IMR-90 (cell line): ENCODE data around the gene OR8D1. TPM values are rescaled to one million over a fixed set of nuclear protein-coding genes. Genes with fewer than 3 reads are reported as not detected.
"Not testable (repeated sequence)": the region's sequence is repeated elsewhere in the genome, so short reads cannot be mapped to it uniquely, and the experiment has no call there.

Experiments
- ATAC-seq: fragments of 200-7000 bp; cut with Tn5 transposase; 2 replicates; pipeline ENCODE4 v1.9.1; 2020; ENCODE audit warnings: low read depth, mild to moderate bottlenecking, moderate library complexity
- BruUV-seq: library from RNA; stranded (reverse); fragments of 400-500 nt; replicated peaks from 2 replicates; lab custom pipeline; 2021; lab: Mats Ljungman, UMichigan
- CTCF ChIA-PET: fragments of 300-600 bp; formaldehyde crosslinking; extraction: SDS; loops from one replicate; lab custom pipeline; 2021; ENCODE audit warnings: antibody characterized with exemption; lab: Yijun Ruan, JAX
- POLR2A ChIA-PET: fragments of 300-600 bp; sonication (Branson Sonifier 250); formaldehyde crosslinking; loops from one replicate; lab custom pipeline; 2022; ENCODE audit warnings: antibody characterized with exemption; ENCODE audit not compliant: unreplicated experiment; lab: Charles Lee
- DNase-seq: peaks from one replicate; pipeline ENCODE4 v3.0.0; 2013
- H2AFZ ChIP-seq: replicated peaks from 2 replicates; pipeline ENCODE3; 2013; ENCODE audit warnings: low read length, mild to moderate bottlenecking; ENCODE audit not compliant: poor library complexity
- H2AK5ac ChIP-seq: 2 replicates; pipeline ENCODE4 v1.6.1; 2013; ENCODE audit warnings: low read depth, low read length, inconsistent platforms
- H2AK9ac ChIP-seq: replicated peaks from 2 replicates; pipeline ENCODE3; 2013; ENCODE audit warnings: mild to moderate bottlenecking, low read depth, low read length, moderate library complexity; ENCODE audit not compliant: poor library complexity
- H2BK120ac ChIP-seq: 2 replicates; pipeline ENCODE4 v1.6.1; 2013; ENCODE audit warnings: low read depth, low read length, inconsistent platforms
- H2BK15ac ChIP-seq: 3 replicates; pipeline ENCODE4 v1.6.1; 2013; ENCODE audit warnings: low read depth, low read length, inconsistent platforms
- H2BK20ac ChIP-seq: 2 replicates; pipeline ENCODE4 v1.6.1; 2013; ENCODE audit warnings: low read depth, mild to moderate bottlenecking, inconsistent platforms, low read length, moderate library complexity
- H2BK5ac ChIP-seq: 2 replicates; pipeline ENCODE4 v1.6.1; 2013; ENCODE audit warnings: mild to moderate bottlenecking, low read depth, low read length, inconsistent platforms; ENCODE audit not compliant: poor library complexity, severe bottlenecking
- H3K14ac ChIP-seq: replicated peaks from 2 replicates; pipeline ENCODE4 v1.6.1; 2013; ENCODE audit warnings: low read depth, low read length, inconsistent platforms
- H3K18ac ChIP-seq: 2 replicates; pipeline ENCODE4 v1.6.1; 2013; ENCODE audit warnings: low read depth, low read length, control low read depth
- H3K23ac ChIP-seq: 2 replicates; pipeline ENCODE4 v1.6.1; 2013; ENCODE audit warnings: low read depth, low read length, inconsistent platforms
- H3K27ac ChIP-seq: 2 replicates; pipeline ENCODE4 v1.5.1; 2013; ENCODE audit warnings: mild to moderate bottlenecking, control low read depth, low read length; ENCODE audit not compliant: insufficient read depth
- H3K27me3 ChIP-seq: 2 replicates; pipeline ENCODE4 v1.6.1; 2013; ENCODE audit warnings: low read length; ENCODE audit not compliant: control insufficient read depth, insufficient read depth
- H3K36me3 ChIP-seq: 2 replicates; pipeline ENCODE4 v1.6.1; 2013; ENCODE audit warnings: low read length, mixed read lengths; ENCODE audit not compliant: control insufficient read depth, insufficient read depth
- H3K4ac ChIP-seq: 2 replicates; pipeline ENCODE4 v1.6.1; 2013; ENCODE audit warnings: low read depth, low read length, inconsistent platforms
- H3K4me1 ChIP-seq: 2 replicates; pipeline ENCODE4 v1.6.1; 2013; ENCODE audit warnings: low read length, mixed read lengths; ENCODE audit not compliant: control insufficient read depth, insufficient read depth
- H3K4me2 ChIP-seq: 2 replicates; pipeline ENCODE4 v1.6.1; 2013; ENCODE audit warnings: low read depth, mild to moderate bottlenecking, control low read depth, low read length, moderate library complexity
- H3K4me3 ChIP-seq: 2 replicates; pipeline ENCODE4 v1.5.1; 2013; ENCODE audit warnings: low read depth, mild to moderate bottlenecking, control low read depth, low read length, moderate library complexity; ENCODE audit not compliant: insufficient read depth
- H3K56ac ChIP-seq: 2 replicates; pipeline ENCODE4 v1.6.1; 2013; ENCODE audit warnings: low read length, inconsistent platforms; ENCODE audit not compliant: insufficient read depth; ENCODE audit errors: extremely low read depth
- H3K79me1 ChIP-seq, 2 experiments: 2 replicates each; pipeline ENCODE4 v1.6.1; 2013; ENCODE audit warnings: low read length in 2 of 2, inconsistent platforms in 1 of 2, low read depth in 1 of 2
- H3K9ac ChIP-seq: 2 replicates; pipeline ENCODE4 v1.6.1; 2013; ENCODE audit warnings: low read depth, low read length, control low read depth
- H3K9me1 ChIP-seq: 2 replicates; pipeline ENCODE4 v1.6.1; 2013; ENCODE audit warnings: low read length, inconsistent platforms; ENCODE audit not compliant: insufficient read depth
- H3K9me3 ChIP-seq: 2 replicates; pipeline ENCODE4 v1.6.1; 2013; ENCODE audit warnings: low read length; ENCODE audit not compliant: control insufficient read depth, insufficient read depth
- H4K20me1 ChIP-seq: 2 replicates; pipeline ENCODE4 v1.6.1; 2013; ENCODE audit warnings: low read length, inconsistent platforms; ENCODE audit not compliant: insufficient read depth
- H4K5ac ChIP-seq: 2 replicates; pipeline ENCODE4 v1.6.1; 2013; ENCODE audit warnings: mild to moderate bottlenecking, low read depth, low read length, control low read depth
- H4K8ac ChIP-seq, 2 experiments: 2 replicates each; pipeline ENCODE4 v1.6.1; 2013; ENCODE audit warnings: low read depth in 2 of 2, low read length in 2 of 2, control low read depth in 1 of 2, inconsistent platforms in 1 of 2
- H4K91ac ChIP-seq: 2 replicates; pipeline ENCODE4 v1.6.1; 2013; ENCODE audit warnings: low read depth, low read length, inconsistent platforms; ENCODE audit not compliant: insufficient read depth
- BHLHE40 ChIP-seq: fragments of 150-350 bp; IDR thresholded peaks from 2 replicates; pipeline ENCODE4 v1.6.1; 2016; ENCODE audit warnings: mild to moderate bottlenecking, low read depth, low read length
- MAZ ChIP-seq: IDR thresholded peaks from 2 replicates; pipeline ENCODE4 v1.6.1; 2012; ENCODE audit warnings: low read depth, mild to moderate bottlenecking, low read length, improper control_type of control experiment, moderate library complexity, borderline replicate concordance
- RCOR1 ChIP-seq: IDR thresholded peaks from 2 replicates; pipeline ENCODE4 v1.6.1; 2012; ENCODE audit warnings: mild to moderate bottlenecking, low read length, improper control_type of control experiment; ENCODE audit not compliant: insufficient replicate concordance
- RFX5 ChIP-seq: IDR thresholded peaks from 2 replicates; pipeline ENCODE4 v1.8.0; 2012; ENCODE audit warnings: low read depth, mild to moderate bottlenecking, low read length, moderate library complexity
- WGBS, 2 experiments: methylation state at CpG; one replicate each; pipeline versions ENCODE4 v1.1.5 to v1.1.7; 2013; ENCODE audit warnings: missing lambda C conversion rate in 2 of 2; ENCODE audit not compliant: insufficient read length in 1 of 2; ENCODE audit errors: extremely low coverage in 2 of 2; 5-methylcytosine and 5-hydroxymethylcytosine counted together
- dilution Hi-C: fragments of 300-500 bp; cut with HindIII; formaldehyde crosslinking; loops from one replicate; pipeline ENCODE4 v1.14.3; 2018; ENCODE audit warnings: low sequenced_read_pairs; ENCODE audit not compliant: unreplicated experiment
- in situ Hi-C: fragments of 300-500 bp; cut with MboI; formaldehyde crosslinking; loops from 3 replicates; pipeline ENCODE4 v1.14.3; 2019; ENCODE audit warnings: low sequenced_read_pairs, inconsistent platforms, mixed read lengths
- intact Hi-C: fragments of 100-400 bp; cut with micrococcal nuclease; formaldehyde crosslinking; loops from 2 replicates; pipeline ENCODE4 v1.10.0; 2022
- polyA plus RNA-seq, 3 experiments: library from polyadenylated mRNA; depleted of rRNA; stranded (reverse); fragments of >200 nt; gene quantifications; 2 replicates each; pipeline ENCODE4 v1.2.3, GENCODE V29; 2012; ENCODE audit warnings: low replicate concordance in 1 of 3
- total RNA-seq: library from RNA; depleted of rRNA; stranded (reverse); fragments of >200 nt; gene quantifications from 2 replicates; pipeline ENCODE4 v1.2.3, GENCODE V29; 2012

The OR8D1 gene
- total and polyA plus RNA-seq, 2 of the 4 experiments (the other 2 are of a cell fraction), result not detected

- WGBS, 2 experiments, result no CpG with 5 or more reads among the region's 2 CpGs
- TF ChIP-seq BHLHE40 (no peak), RCOR1 (no peak), MAZ (no peak), RFX5 (no peak)
- no peak overlapping the region for H3K56ac ChIP-seq
- no peak overlapping the region for H3K4me2 ChIP-seq
- in situ Hi-C loops, result no loop called here
- no peak overlapping the region for H3K9ac ChIP-seq
- H2AK5ac ChIP-seq, result no peak overlapping the region
- H3K27ac ChIP-seq, result no peak overlapping the region
- H4K91ac ChIP-seq, result no peak overlapping the region
- H2AFZ ChIP-seq, result no peak overlapping the region
- H3K18ac ChIP-seq, result no peak overlapping the region
- no peak overlapping the region for H3K4me3 ChIP-seq
- no peak overlapping the region for H2BK20ac ChIP-seq
- no peak overlapping the region for H2BK120ac ChIP-seq
- no peak overlapping the region for H2AK9ac ChIP-seq
- no peak for DNase-seq
- BruUV-seq, result no TSS peak
- no peaks in the 10 kb centered on the region for H3K79me1 ChIP-seq
- no peak for ATAC-seq
- no peak overlapping the region for H3K23ac ChIP-seq
- H4K20me1 ChIP-seq, result no peaks in the 10 kb centered on the region
- H3K4ac ChIP-seq, result no peak overlapping the region
- no peak overlapping the region for H2BK15ac ChIP-seq
- peaks cover 7% of the 10 kb centered on the region; the same call in 1 of the 2 replicates for H3K9me1 ChIP-seq
- dilution Hi-C loops, result no loop called here
- no peak overlapping the region for H2BK5ac ChIP-seq
- no peak overlapping the region for H4K5ac ChIP-seq
- POLR2A ChIA-PET, result no interaction called here
- no peak overlapping the region for H4K8ac ChIP-seq
- H3K27me3 ChIP-seq, result no peaks in the 10 kb centered on the region
- intact Hi-C loops, result no loop called here
- peaks cover 3% of the 10 kb centered on the region for H3K4me1 ChIP-seq
- no peak overlapping the region for H3K14ac ChIP-seq
- no peaks in the 10 kb centered on the region for H3K9me3 ChIP-seq
- H3K36me3 ChIP-seq, result no peaks in the 10 kb centered on the region
- CTCF ChIA-PET, result interaction anchor here (1.0 kb wide), 1 partner anchor 128 kb away, joined by 3 read pairs; no protein-coding TSS in a partner anchor
Measured at GRCh38 chr11:124274000-124274399, 39.7 kb downstream of the OR8D1 start.

GRCh38 chr11:124270886-124271285, 42.9 kb downstream of the OR8D1 start:
- no CpG with 5 or more reads among the region's 7 CpGs for WGBS, 2 experiments
- H3K18ac ChIP-seq, H2BK20ac ChIP-seq, H3K14ac ChIP-seq, CTCF ChIA-PET, H3K4me3 ChIP-seq, H2BK15ac ChIP-seq, H3K9me1 ChIP-seq, H3K27ac ChIP-seq, H2AK5ac ChIP-seq, H2BK5ac ChIP-seq, BruUV-seq, intact Hi-C loops, H2BK120ac ChIP-seq, H3K4me1 ChIP-seq, H2AK9ac ChIP-seq, H3K9ac ChIP-seq, ATAC-seq, H4K8ac ChIP-seq, H3K56ac ChIP-seq, POLR2A ChIA-PET, H3K36me3 ChIP-seq, H3K79me1 ChIP-seq, H4K5ac ChIP-seq, dilution Hi-C loops, H3K4me2 ChIP-seq, H3K27me3 ChIP-seq, H3K4ac ChIP-seq, H4K20me1 ChIP-seq, in situ Hi-C loops, H3K23ac ChIP-seq, DNase-seq, H4K91ac ChIP-seq, H3K9me3 ChIP-seq, H2AFZ ChIP-seq: not testable (repeated sequence)
